Measurements from ENCODE around the gene PPIP5K2.
"Not testable (repeated sequence)": the region's sequence is repeated elsewhere in the genome, so short reads cannot be mapped to it uniquely, and the experiment has no call there.

PPIP5K2 gene

DNA sequence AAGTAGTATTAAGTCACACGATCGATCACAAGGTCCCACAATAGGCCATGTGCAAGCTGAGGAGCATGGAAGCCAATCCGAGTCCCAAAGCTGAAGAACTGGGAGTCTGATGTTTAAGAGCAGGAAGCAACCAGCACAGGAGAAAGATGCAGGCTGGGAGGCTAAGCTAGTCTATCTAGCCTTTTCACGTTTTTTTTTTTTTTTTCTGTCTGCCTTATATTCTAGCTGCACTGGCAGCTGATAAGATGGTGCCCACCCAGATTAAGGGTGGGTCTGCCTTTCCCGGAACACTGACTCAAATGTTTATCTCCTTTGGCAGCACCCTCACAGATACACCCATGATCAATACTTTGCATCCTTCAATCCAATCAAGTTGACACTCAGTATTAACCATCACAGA, 6.5 kb downstream of the PPIP5K2 start:
- DNase-seq = no peak

DNA sequence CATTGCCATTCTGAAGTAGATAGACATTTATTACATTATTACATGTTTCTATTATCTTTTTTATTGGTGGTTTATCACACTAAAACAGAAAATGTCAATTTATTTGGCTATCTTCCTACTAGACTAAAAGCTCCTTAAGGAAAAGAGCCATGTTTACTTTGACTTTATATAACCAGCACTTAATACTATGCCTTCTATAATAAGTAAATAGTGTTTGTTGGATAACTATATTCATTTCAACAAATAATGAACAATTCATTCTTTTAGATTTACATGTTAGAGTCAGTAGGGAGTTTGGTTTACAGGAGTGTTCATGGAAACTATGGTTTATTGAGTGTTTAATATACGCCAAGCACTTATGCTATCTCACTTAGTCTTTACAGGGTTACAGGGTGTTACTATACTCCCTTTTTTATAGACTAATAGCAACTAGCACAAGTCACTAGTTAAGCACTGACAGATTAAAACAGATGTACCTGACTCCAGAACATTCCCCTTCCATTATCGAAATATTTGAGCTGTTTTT, 7.3 kb downstream of the PPIP5K2 start:
- DNase-seq = no peak

DNA sequence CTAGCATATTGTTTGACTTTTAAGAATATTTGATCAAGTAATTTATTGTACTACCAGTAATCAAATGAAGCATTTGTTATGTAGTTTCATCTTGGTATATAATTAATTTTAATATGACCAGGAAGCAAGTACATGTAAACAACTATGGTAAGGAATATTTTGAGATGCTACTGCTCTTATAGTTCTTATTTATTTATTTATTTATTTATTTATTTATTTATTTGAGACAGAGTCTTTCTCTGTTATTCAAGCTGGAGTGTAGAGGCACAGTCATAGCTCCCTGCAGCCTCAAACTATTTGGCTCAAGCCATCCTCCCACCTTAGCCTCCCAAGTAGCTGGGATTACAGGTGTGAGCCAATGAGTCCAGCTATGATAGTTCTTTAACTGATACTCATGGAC, 8.1 kb downstream of the PPIP5K2 start:
- DNase-seq = no peak

DNA sequence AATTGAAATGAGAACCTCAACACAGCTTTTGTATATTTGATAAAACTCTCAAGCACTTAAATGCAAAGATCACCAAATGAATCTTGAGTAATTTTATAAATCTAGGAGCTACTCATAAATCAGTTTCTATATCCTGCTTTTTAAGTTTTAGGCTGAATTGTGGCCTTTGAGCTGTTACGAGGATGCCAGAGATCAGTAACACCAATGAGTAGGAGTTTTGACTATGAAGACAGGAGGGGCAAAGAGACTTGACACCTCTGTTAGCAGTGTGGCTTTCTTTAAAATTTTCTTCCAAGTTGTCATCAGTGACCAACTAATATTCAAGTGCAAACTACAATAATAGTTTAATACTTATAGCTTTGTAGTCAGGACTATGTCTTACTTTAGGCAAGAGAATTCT, 12.6 kb downstream of the PPIP5K2 start:
- DNase-seq = no peak

DNA sequence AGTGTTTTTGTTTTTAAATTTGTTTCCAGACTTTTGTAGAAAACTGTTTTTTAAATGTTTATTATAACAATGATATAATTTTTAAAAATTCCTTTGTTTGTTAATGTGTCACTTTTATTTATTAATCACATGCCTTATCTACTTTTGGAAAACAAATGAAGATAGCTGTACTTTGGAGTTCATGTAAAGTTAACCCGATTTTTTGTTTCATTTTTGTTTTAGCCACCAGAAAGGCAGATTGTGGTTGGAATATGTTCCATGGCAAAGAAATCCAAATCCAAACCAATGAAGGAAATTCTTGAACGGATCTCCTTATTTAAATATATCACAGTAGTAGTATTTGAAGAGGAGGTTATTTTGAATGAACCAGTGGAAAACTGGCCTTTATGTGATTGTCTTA, 13.1 kb downstream of the PPIP5K2 start:
- no peak for DNase-seq

DNA sequence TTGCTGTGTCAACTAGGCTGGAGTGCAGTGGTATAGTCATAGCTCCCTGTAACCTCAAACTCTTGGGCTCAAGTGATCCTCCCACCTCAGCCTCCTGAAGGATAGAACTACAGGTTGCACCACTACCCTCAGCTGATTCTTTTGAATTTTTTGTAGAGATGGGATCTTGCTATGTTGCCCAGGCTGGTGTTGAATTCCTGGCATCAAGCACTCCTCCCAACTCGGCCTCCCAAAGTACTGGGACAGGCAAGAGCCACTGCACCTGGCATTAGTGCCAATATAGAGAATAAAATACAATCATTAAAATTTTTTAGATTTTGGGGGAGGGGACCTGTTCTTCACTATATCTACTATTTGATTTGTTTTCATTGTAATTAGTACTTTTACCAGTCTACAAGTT, 15.4 kb downstream of the PPIP5K2 start:
- no peak for DNase-seq

DNA sequence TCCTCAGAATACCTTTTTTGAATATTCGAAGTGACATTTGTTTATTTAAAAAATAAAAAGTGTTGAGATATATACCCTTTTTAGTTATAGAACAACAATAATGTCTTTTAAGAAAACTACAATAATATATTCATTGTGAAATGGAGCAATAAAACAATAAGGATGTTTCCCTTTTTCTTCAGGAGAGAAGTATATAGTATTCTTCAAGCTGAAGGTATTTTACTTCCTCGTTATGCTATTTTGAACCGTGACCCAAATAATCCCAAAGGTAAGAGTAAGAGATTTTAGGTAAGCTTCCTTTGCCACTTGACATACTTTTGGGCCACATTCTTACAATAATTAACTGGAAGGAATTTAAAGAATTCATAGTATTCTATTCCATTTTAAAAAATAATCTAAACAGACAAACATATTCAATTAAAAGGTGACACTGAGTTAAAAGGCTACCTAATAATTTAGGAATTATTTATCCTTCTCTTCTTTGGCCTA, 18.1 kb downstream of the PPIP5K2 start:
- no peak for DNase-seq

DNA sequence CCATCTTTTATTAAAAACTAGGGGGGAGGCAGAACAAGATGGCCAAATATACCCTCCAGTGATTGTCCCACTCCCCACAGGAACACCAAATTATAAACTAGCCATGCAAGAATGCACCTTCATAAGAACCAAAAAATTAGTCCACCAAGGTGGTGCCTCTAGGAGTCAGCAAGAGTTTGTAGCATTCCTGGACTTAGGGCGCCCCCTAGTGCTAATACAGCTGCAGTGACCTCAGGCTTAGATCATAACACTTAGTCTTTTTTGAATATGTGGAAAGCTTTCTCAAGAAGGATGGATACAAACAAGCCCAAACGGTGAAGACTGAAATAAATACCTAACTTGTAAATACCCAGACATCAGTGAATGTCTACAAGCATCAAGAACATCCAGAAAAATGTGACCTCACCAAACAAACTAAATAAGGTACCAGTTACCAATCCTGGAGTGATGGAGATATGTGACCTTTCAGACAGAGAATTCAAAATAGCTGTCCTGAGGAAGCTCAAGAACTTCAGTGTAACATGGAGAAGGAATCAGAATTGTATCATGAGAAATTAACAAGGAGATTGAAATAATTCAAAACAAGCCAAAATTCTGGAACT, 19.3 kb downstream of the PPIP5K2 start:
- peak; percentile 19 for DNase-seq

DNA sequence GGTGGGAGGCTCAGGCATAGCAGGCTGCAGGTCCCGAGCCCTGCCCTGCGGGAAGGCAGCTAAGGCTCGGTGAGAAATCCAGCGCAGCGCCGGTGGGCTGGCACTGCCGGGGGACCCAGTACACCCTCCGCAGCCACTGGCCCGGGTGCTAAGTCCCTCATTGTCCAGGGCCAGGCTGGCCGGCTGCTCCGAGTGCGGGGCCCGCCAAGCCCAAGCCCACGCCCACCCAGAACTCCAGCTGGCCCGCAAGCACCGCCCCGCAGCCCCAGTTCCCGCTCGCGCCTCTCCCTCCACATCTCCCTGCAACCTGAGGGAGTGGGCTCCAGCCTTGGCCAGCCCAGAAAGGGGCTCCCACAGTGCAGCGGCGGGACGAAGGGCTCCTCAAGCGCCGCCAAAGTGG, 22.0 kb downstream of the PPIP5K2 start:
- not testable (repeated sequence) for DNase-seq

DNA sequence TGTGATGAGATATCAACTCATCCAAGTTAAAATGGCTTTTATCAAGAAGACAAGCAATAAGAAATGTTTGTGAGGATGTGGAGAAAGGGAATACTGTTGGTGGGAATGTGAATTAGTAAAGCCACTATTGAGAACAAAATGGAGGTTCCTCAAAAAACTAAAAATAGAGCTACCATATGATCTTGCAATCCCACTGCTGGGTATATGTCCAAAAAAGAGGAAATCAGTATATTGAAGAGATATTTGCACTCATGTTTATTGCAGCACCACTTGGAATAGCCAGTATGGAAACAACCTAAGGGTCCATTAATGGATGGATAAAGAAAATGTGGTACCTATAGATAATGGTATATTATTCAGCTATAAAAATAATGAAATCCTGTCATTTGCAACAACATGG, 25.1 kb downstream of the PPIP5K2 start:
- no peak for DNase-seq

DNA sequence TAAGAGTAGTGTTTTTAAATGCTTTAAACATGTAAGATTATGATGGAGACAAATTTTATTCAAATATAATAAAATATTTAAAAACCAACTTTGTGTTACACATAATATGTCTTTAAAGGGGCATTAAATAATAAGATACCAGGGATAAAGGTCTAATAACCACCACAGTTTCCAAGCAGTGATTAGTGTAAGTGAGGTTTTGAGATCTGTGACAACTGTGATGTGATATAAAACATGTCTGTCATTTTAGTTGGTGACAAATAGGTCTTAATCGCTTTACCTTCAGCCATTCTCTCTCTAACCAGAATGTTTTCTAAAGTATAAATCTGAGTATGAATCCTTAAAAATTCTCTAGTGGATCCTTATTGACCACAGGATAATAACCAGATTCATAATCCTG, 28.1 kb downstream of the PPIP5K2 start:
- no peak for DNase-seq

DNA sequence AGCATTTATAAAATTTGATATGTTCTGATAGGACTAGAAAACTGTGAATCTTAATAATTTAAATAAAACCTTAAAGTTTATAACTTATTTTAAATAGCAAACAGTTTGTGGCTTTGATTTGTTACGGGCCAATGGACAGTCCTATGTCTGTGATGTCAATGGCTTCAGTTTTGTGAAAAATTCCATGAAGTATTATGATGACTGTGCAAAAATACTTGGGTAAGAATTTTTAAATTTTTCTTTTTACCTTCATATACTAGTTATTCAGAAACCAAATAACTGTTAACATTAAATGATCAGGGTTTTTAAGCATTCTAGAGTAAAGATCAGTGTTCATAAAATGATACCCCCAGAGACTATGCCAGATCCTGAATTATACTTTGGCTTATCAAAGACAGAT, 31.1 kb downstream of the PPIP5K2 start:
- no peak for DNase-seq

DNA sequence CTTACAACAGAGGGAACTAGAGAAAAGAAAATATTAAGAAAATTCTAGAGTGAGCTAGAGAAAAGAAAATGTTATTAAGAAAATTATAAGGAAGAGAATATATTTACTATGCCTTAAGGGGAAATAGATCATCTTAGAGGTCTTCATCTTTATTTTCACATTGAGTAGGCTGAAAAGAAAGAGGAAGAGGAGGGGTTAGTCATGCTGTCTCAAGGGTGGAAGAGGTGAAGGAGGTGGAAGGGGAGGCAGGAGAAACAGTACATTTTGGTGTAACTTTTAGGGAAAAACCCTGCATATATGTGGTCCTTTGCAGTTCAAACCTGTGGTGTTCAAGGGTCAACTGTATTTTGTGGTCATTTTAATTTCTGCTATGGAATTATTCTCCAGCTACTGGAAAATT, 46.6 kb downstream of the PPIP5K2 start:
- no peak for DNase-seq

DNA sequence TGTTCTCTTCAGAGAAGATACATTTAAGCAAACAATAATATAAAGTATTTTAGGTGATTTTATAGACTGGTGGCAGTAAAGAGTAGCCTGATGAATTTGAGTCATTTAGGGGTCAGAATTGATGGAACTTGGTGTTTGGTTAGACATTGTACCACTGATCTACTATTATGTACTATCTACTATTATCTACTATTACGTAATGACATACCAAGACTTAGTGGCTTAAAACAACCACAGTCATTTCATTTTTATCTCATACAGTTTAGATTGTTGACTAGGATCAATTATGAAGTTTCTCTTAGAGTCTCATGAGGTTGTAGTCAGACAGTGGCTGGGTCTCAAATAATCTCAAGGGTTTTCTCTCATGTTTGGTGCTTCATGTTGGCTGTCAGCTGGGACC, 54.0 kb downstream of the PPIP5K2 start:
- no peak for DNase-seq

DNA sequence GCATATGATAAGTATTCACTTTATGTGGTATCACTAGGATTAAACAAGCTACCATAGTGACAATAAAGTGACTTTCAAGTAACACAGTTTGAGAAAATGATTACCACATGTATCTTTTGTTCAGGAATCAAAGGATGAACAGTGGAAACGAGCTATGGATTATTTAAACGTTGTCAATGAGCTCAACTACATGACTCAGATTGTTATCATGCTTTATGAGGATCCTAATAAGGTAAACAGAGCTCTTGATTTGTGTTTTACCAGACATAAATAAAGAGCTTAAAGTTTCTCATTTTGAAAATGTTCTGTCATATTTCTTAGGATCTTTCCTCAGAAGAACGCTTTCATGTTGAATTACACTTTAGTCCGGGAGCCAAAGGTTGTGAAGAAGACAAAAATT, 57.4 kb downstream of the PPIP5K2 start:
- DNase-seq = no peak

DNA sequence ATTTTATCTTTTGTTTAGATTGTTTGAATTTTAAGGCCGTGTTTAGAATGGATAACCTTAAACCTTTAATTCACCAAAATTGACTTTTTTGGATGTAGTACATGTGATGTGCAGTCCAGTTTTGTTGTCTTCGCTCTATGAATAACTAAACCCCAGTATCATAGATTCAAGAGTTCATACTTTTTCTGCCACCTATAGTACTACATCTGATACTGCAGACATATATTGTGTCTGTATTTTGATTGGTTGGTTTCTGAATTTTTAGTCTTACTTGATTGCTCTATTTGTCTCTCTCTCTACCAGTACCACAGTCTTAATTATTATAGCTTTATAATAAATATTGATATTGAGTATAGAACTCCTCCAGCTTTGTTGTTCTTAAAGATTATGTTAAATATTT, 58.1 kb downstream of the PPIP5K2 start:
- DNase-seq = no peak

DNA sequence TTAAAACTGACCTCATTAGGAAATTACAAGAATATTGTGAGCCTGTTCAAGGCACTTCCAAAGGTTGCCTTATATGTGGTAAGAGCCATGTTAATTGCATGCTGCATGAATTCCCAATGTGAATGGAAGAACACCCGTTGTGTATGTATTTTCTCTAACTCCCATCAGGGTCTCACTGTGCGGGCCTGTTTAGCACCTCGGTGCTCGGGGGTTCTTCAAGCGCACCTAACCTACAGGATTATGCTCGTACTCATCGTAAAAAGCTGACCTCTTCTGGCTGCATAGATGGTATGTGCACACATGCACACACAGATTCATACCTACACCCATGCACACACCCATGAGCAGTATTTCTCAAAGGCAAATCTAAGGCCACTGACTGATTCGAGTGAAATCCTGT, 66.1 kb downstream of the PPIP5K2 start:
- no peak for DNase-seq

DNA sequence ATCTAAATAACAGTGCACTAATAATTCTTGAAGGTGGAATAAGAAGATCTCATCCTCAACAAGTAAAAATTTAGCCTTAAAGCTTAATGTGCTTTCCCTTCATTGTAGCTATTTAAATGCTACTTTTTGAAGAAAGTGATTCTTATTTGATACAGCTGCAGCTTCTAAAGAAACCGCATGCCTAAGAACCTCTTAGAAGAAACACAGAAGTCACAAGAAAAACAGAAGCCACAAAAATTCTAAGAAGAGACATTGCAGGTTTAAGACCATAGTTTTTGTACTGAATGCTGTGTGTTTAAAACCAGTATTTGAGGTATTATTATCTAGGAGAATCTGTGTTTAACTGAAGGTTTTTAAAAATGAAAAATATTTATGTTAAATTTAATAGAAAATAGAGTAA, 68.3 kb downstream of the PPIP5K2 start:
- no peak for DNase-seq

DNA sequence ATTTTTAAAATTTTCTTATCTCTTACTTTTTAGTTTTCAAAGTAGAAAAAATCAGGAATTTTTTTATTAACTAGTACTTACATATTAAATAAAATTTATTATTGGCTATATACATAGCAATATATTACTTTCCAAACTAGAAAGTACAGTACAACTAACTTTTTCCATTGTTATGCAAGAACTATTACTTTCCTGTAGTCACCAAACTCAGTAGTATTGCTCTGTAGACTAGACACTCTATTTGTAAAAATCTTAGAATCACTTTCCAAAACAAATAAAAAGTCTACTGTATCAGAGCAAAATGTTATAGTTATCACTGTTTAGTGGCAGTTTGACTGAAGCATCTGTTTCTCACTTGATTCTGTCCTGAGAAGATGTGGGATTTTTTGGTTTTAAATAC, 83.1 kb downstream of the PPIP5K2 start:
- DNase-seq = no peak

DNA sequence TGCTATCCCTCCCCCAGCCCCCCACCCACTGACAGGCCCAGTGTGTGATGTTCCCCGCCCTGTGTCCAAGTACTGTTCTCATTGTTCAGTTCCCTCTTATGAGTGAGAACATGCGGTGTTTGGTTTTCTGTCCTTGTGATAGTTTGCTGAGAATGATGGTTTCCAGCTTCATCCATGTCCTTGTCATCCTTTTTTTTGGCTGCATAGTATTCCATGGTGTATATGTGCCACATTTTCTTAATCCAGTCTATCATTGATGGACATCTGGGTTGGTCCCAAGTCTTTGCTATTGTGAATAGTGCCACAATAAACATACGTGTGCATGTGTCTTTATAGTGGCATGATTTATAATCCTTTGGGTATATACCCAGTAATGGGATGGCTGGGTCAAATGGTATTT, 84.9 kb downstream of the PPIP5K2 start:
- DNase-seq = not testable (repeated sequence)

DNA sequence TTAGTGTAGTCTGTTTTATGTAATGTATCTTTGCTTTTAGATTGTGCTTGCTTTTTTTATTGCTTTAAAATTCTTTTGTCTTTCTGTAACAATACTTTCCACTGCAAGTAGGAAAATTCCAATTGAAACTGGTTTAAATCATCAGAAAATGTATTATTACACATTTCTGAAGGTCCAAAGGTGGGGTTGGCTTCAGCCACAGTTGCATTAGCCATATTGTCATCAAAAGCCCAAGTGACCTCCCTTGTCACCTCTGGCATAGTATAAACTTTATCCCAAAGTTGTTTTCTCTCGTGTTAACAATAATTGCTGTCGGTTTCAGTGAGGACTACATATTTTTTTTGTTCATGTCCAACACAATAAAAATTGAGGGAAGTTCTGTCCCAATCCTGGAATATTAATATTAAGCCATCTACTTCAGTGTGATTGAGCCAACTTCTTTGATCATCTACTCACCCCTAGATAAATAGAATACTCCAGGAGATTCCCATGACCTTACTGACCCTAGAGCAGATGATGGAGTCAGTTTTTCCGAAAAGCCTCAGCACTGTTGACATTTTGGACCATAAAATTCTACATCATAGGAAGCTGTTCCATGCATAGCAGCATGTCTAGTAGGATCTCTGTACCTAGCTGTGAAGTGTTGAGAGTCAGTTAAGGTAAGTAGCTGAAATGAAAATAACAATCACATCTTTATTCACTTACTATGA, 86.0 kb downstream of the PPIP5K2 start:
- no peak for DNase-seq

DNA sequence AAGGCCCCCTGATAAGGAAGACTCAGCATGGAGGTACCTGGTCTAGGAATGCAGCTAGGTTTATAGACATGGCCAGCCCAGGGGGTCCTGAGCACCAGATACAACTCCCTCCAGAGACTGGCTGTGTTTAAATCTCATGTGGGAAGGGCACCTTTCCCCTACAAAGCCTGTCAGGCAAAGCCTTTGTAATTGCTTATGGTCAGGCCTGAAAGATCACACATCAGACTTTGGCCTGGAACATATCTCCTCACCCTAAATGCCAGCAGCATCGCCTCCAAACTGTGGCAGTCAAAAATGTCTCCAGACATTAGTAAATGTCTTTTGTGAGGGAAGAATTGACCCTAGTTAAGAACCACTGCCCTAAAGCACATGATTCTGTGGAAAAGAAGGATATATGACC, 86.9 kb downstream of the PPIP5K2 start:
- no peak for DNase-seq

DNA sequence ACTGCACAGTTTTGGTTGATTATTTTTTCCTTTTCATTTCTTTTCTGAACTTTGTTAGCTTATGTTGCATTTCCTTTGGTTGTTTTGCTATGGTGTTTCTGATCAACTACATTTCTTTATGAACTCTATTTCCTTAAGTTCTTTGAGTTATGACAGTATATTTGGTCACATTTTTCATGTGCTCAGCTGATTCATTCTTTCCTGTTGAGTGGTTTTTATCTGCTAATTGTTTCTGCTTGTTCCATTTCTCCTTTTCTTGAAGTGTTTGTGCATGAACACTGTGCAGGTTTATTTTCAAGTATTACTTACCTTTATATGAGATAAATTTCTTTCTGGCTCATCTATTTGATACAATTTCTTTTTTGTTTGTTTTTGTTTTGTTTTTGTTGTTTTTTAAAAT, 87.6 kb downstream of the PPIP5K2 start:
- no peak for DNase-seq

DNA sequence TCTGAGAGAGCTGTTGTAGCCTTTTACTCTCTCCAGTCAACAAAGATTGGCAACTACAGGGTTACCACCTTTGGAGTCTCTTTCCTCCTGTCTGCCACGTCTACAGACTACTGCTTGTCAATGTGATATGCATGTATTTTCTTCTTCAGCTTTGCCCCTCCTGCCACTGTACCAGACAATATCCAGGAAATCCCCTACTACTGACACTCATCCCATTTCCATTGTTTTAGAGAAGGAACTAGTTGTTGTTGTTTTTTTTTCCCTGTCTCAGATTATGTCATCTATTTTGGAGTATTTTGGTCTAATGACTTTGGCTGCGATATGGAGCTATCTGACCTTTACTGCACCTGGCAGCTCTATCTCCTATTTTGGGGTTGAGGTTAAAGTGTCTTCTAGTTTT, 88.4 kb downstream of the PPIP5K2 start:
- DNase-seq = no peak

DNA sequence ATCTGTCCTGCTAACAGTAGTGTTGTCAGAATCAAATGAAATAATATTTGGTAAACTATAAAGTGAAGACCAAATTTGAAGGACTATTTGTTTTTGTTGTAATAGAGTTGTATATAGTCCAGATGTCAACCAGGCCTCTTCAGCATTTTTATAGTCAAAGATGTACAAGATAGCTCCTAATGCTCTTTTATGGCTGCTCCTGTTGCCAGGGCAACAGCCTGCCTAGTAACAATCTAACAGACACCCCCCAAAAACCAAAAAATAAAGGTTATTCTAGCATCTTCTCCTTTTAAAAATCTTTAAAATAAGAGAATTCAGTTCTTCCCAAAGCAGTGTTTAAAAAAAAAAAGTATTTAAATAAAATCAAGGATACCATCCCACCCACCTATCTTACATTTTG, 89.0 kb downstream of the PPIP5K2 start:
- DNase-seq = no peak
